Stimulated activated CD4-positive, alpha-beta T cell treated with anti-CD3 and anti-CD28 coated beads, TNF-alpha, amount 100 ng/mL, for 24 hours (primary cell): ENCODE results near the gene FAM163A.
"Not testable (repeated sequence)": the region's sequence is repeated elsewhere in the genome, so short reads cannot be mapped to it uniquely, and the experiment has no call there.

Experiments used
- DNase-seq, 3 experiments: peaks; one replicate each; pipeline ENCODE4 v3.0.0-alpha.2; 2020; ENCODE audit warnings: low read depth in 3 of 3

The FAM163A gene

DNA sequence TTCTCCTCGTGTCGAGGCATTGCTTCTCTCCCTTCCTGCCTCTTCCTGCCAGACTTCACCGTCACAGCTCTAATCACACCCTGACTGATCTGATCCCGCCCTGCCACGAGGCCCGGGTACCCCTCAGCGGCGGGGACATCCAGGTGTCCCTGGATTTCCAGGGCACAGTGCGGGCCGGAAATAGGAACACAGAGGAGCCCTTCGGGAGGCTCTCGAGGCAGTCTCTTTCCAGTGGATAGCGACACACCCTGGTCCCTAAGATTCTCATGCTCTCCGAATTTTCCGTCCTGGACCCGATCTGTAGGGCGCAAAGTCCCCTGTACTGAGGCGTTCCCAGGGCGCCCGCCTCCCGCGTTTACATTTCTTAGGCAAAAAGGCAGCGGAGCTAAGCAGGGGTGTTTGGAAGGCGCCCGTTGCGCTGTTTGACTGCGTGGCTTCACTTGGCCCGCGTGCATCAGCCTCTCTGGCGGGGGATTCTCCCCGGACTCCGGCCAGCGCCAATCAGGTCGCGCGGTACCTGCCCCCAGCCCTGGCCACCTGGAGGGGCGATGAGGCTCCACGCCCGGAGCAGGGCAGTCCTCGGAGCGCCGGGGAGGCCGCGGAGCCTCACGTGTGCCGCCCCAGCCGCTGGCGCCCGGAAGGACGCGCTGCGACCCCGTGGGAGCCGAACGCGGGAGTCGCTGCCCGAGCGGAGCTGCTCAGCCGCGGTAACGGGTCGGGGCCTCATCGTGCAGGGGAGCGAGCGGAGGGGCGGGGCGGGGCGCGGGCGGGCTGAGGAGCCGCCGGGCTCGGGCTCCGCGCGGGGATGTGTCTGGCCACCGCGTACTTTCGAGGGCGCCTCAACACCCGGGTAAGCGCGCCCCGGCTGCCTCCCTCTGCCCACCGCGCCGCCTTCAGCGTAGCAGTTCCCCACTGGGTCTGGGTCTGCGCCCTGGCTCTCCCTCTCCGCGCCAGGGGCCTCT, at the start of gene FAM163A:
Gene FAM163A, plus strand, starts transcription at position 575 of the 962 bp plus-strand sequence. CDS start 69,807 bp downstream, outside the sequence.
- DNase-seq, result peak in 1 of 3 experiments; percentile 9

DNA sequence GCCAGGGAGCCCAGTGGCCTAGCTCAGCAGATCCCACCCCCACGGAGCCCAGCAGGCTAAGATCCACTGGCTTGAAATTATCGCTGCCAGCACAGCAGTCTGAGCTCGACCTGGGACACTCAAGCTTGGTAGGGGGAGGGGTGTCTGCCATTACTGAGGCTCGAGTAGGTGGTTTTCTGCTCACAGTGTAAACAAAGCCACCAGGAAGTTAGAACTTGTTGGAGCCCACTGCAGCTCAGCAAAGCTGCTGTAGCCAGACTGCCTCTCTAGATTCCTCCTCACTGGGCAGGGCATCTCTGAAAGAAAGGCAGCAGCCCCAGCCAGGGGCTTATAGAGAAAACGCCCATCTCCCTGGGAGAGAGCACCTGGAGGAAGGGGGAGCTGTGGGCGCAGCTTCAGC, 48.6 kb upstream of the FAM163A start:
- not testable (repeated sequence) for DNase-seq

DNA sequence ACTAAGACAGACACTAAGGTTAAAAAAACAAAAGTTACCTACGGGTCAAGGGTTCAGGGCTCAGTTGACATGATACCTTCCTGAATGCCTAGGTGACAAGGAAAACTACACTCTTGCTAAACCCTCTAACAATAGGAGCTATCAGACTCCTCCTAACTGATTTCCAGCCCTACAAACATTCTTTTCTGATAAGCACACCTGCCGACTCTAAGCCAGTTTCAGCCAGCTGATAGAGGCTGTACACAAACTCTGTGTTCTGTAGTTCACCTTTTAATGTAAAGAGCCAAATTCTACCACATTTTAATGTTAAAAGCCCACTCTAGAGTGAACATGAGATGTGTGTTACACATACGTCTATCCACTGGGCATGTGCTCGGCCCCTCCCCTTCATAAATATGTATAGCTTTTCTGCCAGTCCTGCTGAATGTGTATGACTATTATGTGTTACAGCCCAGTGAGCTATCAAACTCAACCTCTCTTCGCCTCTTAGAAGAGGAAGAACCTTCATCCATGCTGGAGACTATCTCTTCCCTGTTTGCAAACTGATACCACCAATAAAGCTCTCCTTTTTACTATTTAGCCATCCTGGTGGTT, 40.0 kb upstream of the FAM163A start:
- no peak for DNase-seq

DNA sequence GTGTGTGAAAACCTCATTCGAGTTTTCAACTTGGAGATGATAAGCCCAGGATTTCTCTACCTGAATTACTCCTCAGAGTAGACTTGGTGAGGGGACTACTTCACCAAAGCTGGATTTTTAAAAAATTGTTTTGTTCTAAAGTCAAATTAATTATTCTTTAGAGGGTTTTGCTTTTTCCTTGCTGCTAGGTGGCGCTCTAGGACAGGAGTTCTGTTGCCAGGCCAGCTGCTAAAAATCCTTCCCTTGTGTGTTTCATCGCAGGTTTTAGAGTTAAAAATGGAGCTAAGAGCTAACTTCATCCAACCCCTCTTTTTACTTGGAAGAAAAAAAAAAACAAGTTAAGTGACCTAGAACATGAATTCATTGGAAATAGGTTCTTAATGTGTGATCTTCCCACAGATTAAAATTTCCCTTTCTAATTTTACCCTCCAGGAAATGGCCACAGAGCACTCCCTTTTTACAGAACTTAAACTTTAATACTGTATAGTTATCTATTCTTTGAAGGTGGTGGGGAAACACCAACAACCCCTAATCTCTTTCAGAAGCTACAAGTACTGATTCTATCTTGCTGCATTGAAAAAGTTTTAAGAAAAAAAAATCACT, 36.7 kb upstream of the FAM163A start:
- DNase-seq, result peak; percentile 24 to 46 (median 28)

DNA sequence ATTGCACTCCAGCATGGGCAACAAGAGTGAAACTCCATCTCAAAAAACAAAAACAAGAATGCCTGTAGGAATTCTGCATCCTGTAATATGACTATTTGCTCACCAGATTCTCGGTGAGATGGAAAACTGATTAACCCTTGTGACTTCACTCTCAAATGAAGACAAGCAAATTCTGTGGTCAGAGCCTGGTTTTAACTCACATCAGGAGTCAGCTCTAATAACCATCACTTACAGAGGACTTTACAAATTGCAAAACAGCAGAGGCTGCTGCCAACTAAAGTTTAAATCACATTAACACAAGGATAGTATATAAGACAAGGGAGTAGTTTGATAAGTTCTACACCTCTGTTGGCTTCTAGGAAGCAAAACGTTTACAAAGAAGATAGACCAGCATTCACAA, 35.7 kb upstream of the FAM163A start:
- DNase-seq, result no peak

DNA sequence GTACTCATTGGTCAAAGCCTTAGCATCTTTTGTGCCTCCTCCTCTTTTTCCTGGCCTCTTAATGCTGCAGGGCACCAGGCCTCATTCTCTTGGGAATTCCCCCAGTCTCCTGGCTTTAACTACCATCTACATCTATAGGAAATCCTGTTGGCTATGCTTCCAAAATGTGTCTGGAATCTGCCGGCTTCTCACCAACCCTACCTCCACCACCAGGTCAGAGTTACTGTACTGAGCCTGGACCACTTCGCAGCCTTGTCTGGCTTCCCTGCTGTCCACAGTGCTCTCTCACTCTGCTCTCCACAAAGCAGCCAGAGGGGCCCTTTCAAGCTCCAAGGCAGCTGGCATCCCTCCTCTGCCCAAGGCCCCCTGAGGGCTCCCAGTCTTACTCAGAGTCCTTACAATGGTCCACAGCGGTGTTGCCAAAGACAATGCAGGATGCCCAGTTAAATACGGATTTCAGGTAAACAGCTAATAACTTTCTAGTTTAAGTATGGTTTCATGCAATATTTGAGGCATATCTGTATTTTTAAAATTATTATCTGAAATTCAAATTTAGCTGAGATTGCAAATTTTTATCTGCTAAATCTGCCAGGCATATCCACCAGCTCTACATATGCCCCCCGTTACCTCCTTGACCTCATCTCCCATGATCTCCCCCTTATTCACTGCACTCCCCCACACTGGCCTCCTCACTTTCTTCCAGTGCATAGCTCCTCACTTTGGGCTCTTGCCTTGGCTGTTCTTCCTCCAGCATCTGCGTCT, 34.5 kb upstream of the FAM163A start:
- no peak for DNase-seq

DNA sequence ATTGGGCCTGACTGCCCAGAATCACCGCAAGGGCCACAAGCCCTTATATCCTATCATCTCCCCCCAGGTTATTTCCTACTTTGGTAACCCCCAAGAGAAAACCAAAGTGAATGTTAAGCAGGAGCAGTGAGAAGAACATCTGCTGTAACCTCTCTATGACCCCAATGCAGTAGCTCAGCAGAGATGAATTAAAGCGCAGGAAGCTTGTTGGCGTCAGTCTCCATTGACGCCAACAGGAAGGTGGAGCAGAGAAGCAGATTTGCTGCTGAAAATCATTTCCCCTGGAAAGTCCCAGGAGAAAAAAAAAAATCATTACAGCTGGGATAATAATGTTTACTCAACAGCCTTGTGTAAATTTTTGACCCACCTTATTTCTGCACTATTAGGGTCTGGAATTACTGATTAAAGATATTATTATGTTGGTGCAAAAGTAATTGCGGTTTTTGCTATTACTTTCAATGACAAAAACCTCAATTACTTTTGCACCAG, 33.2 kb upstream of the FAM163A start:
- DNase-seq, result no peak

DNA sequence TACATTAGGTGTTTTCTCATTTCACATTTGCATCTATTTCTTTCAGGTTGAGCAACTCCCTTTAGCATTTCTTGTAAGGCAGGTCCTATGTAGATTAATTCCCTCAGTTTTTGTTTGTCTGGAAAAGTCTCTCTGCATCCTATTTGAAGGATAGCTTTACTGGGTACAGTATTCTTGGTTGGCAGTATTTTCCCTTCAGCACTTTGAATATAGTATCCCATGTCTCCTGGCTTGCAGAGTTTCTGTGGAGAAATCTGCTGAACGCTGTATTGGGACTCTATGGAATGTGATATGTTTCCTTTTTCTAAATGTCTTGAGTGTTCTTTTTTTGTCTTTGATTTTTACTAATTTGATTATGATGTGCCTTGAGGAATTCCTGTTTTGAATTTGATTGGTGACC, 28.9 kb upstream of the FAM163A start:
- DNase-seq, result no peak

DNA sequence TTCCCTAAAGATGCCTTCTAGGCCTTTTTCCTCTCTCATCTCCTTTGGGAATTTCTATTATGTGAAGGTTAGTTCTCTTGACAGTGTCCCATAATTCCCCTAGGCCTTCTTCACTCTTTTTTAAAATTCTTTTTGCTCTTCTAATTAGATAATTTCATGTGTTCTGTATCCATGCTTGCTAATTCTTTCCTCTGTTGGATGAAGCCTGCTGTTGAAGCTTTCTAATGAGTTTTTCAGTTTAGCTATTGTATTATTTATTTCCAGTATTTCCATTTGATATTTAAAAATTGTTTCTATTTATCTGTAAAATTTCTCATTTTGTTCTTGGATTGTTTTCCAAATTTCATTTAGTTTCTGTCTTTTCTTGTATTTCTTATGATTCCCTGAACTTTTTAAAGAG, 28.5 kb upstream of the FAM163A start:
- no peak for DNase-seq

DNA sequence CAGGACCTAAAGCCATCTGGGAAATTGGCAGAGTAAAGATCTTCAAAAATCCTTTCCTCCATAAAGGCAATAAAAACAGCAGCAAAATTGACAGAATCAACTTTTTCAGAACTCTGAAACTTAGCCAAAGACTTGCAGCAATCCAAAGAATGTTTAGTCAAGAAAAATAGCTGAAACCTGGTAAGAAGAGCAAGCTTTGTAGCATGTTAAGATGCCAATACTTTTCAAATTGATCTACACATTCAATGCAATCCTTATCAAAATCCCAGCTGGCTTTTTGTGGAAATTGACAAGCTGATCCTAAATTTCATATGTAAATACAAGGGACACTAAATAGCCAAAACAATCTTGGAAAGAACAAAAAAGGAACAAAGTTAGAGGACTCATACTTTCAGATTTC, 23.8 kb upstream of the FAM163A start:
- DNase-seq, result no peak

DNA sequence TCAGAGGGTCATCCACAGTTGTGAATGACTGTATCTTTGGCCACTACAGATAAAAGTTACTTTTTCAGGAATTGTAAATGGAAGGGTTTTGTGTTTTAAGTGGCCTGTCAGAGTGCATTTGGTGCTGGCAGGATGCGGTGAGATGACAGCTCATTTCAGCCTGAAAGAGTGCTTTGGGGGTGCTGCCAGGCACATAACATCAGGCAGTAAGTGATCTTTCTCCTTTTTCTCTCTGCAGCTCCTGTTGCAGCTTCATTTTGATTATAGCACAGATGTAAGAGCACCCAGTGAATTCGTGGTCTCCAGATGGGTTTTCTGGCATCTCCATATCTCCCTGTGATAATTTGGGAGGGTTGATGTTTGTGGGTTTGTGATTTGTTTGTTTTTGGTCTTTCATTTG, 14.8 kb upstream of the FAM163A start:
- DNase-seq, result no peak

DNA sequence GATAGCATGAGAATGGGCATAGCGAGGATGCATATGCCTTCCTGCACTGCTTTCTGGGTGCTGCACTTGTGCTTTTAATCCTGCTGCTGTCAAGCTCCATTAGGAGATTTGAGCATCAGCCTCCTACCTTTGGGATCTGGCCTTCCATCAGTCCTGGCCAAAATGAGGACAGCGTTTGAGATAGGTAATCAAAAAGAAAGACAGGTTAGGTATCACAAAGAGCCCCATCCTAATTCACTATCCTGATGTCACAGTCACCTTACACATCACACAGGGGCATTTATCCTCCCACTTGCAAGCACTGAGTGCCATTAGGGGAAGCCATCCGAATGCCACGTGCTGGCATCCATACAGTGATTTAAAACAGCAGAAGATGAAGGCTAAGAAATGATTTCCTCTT, 13.2 kb upstream of the FAM163A start:
- no peak for DNase-seq

DNA sequence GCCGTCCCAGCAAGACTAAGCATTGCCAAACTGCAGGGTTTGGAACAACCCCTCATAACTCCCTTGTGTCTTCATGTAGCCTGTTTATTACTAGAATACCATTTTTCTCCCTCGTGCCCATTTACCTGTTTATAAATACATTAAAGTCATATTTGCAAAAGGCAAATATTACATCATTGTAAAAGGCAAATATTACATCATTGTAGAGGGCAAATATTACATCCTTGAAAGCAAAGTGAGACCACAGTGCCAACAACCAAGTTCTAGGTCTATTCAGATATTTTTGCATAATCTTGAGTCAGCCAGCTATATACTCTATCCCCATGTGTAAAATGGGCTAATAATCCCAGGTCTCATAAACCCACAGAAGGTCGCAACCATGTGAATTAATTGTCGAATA, 11.4 kb upstream of the FAM163A start:
- no peak for DNase-seq

DNA sequence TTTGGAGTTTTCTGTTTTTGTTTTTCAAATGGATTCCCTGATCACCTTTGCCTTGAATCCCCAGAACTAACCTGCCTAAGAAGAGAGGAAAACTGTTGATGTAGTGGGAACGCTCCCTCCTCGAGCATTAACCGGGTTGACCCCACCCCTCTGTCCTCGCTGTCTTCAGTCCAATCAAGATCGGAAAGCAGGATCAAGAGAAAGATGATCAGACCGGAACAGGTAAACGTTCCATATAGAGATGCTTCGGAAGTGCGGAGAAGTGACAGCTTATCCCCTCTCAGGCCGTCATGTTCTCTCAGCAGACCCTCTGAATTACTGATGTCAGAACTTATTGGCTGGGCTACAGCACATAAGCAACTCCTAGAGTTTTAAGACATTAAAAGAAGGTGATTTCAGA, 800 bp upstream of the FAM163A start:
- no peak for DNase-seq

DNA sequence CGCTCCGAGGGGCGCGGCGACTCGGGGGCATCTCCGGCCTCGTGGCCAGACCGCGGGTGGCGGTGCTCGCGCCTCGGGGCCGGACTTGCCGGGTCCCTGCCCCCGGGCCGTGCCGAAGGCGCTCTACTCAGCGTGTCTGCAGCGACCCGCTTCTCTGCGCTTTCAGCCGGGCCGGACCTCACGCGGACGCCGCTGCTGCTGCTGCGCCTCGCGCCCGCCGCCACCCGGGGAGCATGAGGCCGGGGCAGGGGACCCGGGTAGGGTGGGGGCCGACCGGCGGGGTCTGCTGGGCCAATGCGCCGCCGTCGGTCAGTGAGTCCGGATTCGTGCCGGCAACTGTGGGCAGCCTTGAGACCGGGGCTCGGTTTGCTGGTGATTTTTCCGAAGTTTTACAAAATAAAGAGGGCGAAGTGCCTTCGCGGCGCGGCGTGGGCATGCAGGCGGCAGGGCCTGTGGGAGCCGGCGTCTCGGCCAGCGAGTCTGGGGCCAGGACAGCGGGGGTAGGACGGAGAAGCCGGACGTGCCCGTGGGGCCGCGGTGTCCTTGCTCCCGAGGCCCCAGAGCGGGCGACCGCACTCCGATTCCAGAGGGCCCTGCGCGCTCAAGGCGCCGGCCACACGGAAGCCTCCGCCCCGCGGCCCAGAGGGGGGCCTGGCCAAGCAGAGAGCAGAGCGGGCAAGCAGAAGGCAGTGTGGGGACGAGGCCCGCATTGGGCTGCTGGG, 749 bp downstream of the FAM163A start:
- DNase-seq, result no peak

DNA sequence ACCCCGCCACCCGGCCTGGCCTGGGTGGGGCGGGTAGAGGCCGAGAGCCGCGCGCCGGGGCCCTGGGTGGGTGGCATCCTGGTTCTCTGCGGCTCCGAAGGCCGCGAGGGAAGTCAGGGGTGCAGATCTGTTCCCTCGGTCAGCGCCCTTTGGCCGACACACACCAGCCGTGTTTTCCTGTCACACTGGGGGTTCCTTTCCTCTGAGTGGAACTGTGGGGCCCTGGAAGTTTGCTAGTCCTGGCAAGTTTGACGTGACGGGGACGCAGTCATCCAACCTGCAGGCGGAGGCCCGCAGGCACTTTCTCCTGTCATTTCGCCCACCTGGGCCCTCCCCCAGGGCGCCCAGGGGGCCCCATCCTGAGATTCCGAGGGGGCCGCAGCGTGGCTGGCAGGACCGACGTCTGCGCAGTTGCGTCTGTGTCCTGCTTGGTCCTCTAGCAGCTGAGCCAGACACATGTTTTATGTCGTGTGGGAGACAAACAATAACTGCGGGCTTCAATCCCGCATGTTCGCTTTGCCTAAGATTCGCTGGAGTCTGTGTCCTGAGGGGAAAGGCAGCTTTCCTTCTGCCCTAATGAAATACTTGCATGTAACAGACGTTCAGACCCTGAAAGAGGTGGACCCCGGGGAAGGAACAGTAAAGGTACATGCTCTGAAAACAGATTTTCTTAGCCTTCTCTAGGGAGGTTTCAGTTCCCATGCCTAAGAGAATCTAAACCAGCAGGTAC, 1.5 kb downstream of the FAM163A start:
- DNase-seq, result no peak

DNA sequence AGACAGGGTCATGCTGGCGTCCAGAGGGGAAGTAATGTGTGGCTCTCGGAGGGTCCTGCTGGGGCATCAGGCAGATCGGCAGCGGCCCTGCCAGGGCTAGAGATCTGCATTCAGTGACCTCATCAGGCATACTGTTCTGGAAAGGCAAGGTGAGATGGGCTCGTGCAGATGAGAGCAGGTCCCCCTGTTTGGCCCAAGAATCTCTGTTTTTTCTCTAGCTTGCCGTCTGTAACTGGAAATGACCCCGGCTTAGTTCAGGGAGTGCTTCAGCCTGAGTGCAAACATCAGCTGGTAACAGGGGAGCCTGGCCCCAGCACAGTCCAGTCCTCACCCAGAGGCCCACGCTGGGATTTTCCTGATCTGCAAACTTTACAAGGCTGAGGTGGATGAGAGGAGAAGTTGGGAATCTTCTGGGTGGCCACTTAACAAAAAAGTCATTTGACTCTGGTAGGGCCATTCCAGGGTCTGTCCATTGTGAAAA, 2.1 kb downstream of the FAM163A start:
- DNase-seq, result no peak

DNA sequence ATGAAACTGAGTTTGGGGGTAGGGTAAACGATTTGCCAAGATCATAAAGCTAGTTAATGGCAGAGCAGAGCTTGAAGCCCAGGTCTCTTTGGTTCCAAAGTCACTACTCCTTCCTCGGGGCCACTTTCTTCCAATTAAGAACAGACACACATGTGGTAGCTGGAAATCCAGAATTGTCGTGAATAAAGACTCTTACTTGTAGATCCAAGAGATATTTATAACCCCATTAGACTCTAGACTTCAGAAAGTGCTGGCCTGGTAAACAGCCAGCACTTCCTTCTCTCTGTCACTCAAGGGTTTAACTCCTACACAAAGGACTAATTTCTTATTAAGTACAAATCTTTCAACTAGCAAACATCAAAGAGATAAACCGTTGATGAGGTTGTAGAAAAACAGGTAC, 2.7 kb downstream of the FAM163A start:
- no peak for DNase-seq

DNA sequence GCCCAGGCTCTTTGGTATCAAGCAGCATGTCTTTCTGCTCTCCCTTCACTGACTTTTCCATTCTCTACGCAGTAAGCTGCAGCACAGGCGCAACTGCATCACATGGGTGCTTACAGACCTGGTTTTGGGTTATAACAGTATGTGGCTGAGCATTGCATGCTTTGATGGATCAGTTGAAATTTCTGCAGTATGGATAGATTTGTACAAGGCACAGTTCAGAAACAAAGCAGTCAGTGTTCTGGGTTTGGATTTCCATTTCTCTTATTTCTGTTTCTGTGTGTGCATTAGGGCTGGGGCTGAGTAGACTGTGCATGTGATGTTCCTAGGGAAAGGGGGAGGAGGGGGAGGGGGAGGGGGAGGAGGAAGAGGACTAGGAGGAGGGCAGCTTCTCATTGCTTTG, 4.5 kb downstream of the FAM163A start:
- no peak for DNase-seq

DNA sequence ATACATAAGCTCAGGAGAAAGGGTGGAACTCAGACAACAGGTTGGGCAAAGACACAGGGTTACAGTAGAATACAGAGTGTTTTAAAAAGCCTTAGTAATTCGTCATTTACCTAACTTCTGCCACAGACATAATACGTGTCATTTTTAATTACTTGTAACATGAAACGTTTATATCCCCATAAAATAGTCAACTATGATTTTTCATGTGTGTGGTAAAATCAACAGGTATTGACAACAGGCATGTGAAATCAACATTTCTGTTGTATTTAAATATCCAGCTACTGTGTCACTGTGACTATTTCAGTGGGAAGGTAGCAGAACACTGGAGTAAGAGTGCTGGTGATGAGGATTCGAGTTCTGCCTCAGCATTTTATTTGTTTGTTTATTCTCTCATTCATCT, 5.7 kb downstream of the FAM163A start:
- DNase-seq, result no peak
